HUES6 (cell line): ENCODE results near the gene CMTM7.

Experiments
- H3K27ac ChIP-seq: 2 replicates; pipeline ENCODE4 v1.7.0; 2013; ENCODE audit warnings: low read depth, mild to moderate bottlenecking, low read length, inconsistent platforms
- H3K27me3 ChIP-seq: 2 replicates; pipeline ENCODE4 v1.6.1; 2013; ENCODE audit warnings: low read length; ENCODE audit not compliant: control insufficient read depth, insufficient read depth
- H3K36me3 ChIP-seq: 2 replicates; pipeline ENCODE4 v1.6.1; 2013; ENCODE audit warnings: low read length; ENCODE audit not compliant: control insufficient read depth, insufficient read depth
- H3K4me1 ChIP-seq: 2 replicates; pipeline ENCODE4 v1.6.1; 2013; ENCODE audit warnings: low read length; ENCODE audit not compliant: control insufficient read depth, insufficient read depth
- H3K4me3 ChIP-seq: 2 replicates; pipeline ENCODE4 v1.5.1; 2013; ENCODE audit warnings: low read depth, low read length
- H3K9ac ChIP-seq: one replicate; pipeline ENCODE4 v1.6.1; 2013; ENCODE audit warnings: mild to moderate bottlenecking, low read length
- H3K9me3 ChIP-seq: 2 replicates; pipeline ENCODE4 v1.6.1; 2013; ENCODE audit warnings: low read depth, low read length; ENCODE audit not compliant: control insufficient read depth, insufficient read depth

Gene CMTM7

DNA sequence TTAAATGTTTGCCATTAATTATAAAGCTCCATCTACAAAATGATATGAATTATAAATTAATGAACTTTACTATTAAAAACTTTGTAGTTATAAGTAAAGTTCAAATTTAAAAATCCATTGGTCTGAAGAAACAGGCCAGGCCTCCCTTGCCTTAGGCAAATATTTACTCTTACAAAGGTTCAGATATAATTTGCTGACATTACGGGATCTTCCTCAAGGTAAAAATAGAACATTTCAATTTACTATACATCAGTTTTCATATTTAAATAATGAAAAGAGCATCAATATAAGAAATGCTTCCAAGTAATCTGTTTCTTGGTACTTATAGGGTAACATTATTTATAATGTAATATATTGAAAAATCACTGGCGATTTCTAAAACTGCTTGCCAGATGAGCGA is 107.3 kb downstream of the CMTM7 start:
- Histone ChIP-seq H3K27ac (no peak overlapping the region), H3K4me3 (no peak overlapping the region), H3K9me3 (no peaks in the 10 kb centered on the region), H3K27me3 (no peaks in the 10 kb centered on the region), H3K4me1 (peaks cover 15% of the 10 kb centered on the region), H3K9ac (no peak overlapping the region), H3K36me3 (no peaks in the 10 kb centered on the region)

GRCh38 chr3:32499585-32499984 is 107.9 kb downstream of the CMTM7 start:
- peaks cover 14% of the 10 kb centered on the region for H3K4me1 ChIP-seq
- H3K36me3 ChIP-seq, result no peaks in the 10 kb centered on the region
- no peak overlapping the region for H3K27ac ChIP-seq
- no peak overlapping the region for H3K4me3 ChIP-seq
- H3K27me3 ChIP-seq, result no peaks in the 10 kb centered on the region
- H3K9ac ChIP-seq, result no peak overlapping the region
- no peaks in the 10 kb centered on the region for H3K9me3 ChIP-seq

DNA sequence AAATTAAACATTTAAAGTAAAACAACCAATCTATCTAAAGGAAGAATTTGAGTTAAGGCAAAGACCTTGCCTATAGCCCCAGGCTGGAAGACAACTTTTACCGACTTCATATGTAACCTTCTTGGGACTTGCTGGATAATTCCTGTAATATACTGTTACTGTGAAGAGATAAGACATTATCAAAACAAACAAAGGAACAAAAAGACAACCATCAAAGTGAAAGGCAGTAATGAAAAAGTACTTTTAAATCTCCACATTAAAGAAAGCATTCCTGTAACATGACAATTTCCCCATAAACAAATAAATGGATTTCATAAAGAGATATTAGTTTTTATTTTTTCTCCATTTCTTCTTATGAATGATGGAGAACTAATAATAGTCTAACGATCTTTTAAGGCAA is 108.6 kb downstream of the CMTM7 start:
- Histone ChIP-seq H3K4me1 (peaks cover 14% of the 10 kb centered on the region), H3K9ac (no peak overlapping the region), H3K36me3 (no peaks in the 10 kb centered on the region), H3K4me3 (peak overlapping the region; percentile 97; the same call in 1 of the 2 replicates), H3K27ac (no peak overlapping the region), H3K9me3 (no peaks in the 10 kb centered on the region), H3K27me3 (no peaks in the 10 kb centered on the region)

GRCh38 chr3:32500880-32501782 is 109.5 kb downstream of the CMTM7 start:
- peak overlapping the region; percentile 97 for H3K4me3 ChIP-seq
- no peak overlapping the region for H3K27ac ChIP-seq
- H3K36me3 ChIP-seq, result no peaks in the 10 kb centered on the region
- H3K4me1 ChIP-seq, result peaks cover 14% of the 10 kb centered on the region
- no peak overlapping the region for H3K9ac ChIP-seq
- H3K9me3 ChIP-seq, result no peaks in the 10 kb centered on the region
- H3K27me3 ChIP-seq, result no peaks in the 10 kb centered on the region

- peak overlapping the region; percentile 97 for H3K4me3 ChIP-seq
Observed at GRCh38 chr3:32501783-32502117, 110.1 kb downstream of the CMTM7 start.

DNA sequence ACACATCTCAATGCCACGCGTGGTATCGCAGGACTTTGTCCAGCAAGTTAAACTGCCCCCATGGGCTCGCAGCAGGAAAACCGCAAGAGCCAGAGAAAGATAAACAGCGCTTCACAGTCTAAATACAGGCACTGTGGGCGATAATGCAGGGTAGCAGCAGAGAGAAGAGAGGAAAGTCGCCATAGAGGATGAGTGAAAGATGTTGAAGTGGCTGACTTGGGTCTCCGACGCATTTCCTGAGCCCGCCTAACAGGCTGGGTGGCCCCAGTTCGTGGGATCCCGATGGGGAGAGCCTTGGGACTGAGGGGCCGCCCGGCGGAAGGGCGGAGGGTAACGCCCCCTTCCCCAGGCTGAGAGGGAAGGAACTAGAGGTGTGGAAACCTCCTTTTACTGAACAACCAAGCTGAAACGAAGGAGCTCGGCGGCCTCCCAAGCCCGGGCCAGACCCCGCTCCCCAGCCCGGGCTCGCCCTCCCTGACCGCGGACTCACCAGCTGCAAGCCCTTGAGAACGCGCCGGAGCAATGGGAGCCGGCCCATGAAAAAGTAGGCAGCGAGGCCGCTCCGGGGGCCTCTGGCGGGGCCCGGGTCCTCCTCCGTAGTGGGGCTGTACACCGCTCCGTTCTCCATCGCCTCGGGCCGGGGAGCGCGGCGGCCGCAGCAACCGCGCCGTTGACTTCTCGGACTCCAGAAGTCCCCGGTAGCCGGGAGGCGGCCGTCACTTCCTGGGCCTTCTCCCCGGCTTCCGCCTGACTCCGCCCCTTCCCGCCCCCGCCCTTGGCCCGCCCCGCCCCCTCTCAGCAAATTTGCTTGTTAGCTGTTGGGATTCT is 110.7 kb downstream of the CMTM7 start, which contains the start of gene CMTM6:
Gene CMTM6, minus strand, starts transcription at position 735 of the 828 bp plus-strand sequence. Its CDS starts 107 bp downstream, at position 628.
- Histone ChIP-seq H3K27ac (peak within 1 kb of the TSS; percentile 62; the same call in 1 of the 2 replicates), H3K4me1 (peaks cover 14% of the 10 kb centered on the region), H3K27me3 (no peaks in the 10 kb centered on the region), H3K9ac (peak within 1 kb of the TSS; percentile 78), H3K36me3 (no peaks in the 10 kb centered on the region), H3K9me3 (no peaks in the 10 kb centered on the region), H3K4me3 (peak within 1 kb of the TSS; percentile 97)

More at GRCh38 chr3:32501783-32502117, 110.1 kb downstream of the CMTM7 start:
- Histone ChIP-seq H3K36me3 (no peaks in the 10 kb centered on the region), H3K27me3 (no peaks in the 10 kb centered on the region), H3K27ac (peak overlapping the region; percentile 62; the same call in 1 of the 2 replicates), H3K9ac (peak overlapping the region; percentile 78), H3K4me1 (peaks cover 14% of the 10 kb centered on the region), H3K9me3 (no peaks in the 10 kb centered on the region)

GRCh38 chr3:32502946-32503286 is 111.3 kb downstream of the CMTM7 start:
- Histone ChIP-seq H3K27me3 (no peaks in the 10 kb centered on the region), H3K9ac (no peak overlapping the region), H3K27ac (no peak overlapping the region), H3K4me1 (peaks cover 14% of the 10 kb centered on the region), H3K4me3 (peak overlapping the region; percentile 97), H3K36me3 (no peaks in the 10 kb centered on the region), H3K9me3 (no peaks in the 10 kb centered on the region)
